Measurements from ENCODE around the gene SPECC1L.

GRCh38 chr22:24379536-24379935 lies 108.9 kb downstream of the SPECC1L start:
- TF ChIP-seq CTCF (IDR thresholded peaks at IDR 0.05 in 8 of 11, conservative IDR thresholded peaks at IDR 0.05 in 3 of 11) (no peak), POLR2AphosphoS5 (IDR thresholded peaks at IDR 0.05) (no peak), POLR2A (IDR thresholded peaks at IDR 0.05) (no peak)
